HepG2 (cell line): ENCODE measurements around the gene ATRN. TPM values are rescaled to one million over a fixed set of nuclear protein-coding genes. Genes with fewer than 3 reads are reported as not detected.

Experiments
- AKAP8 ChIP-seq: sonication (generic); formaldehyde crosslinking; IDR thresholded peaks from 2 replicates; pipeline ENCODE4 v1.5.1; 2020; ENCODE audit warnings: mild to moderate bottlenecking, missing genetic modification reagents
- FOXM1 ChIP-seq: sonication (generic); formaldehyde crosslinking; IDR thresholded peaks from 2 replicates; pipeline ENCODE4 v1.5.0; 2020; ENCODE audit warnings: missing genetic modification reagents
- GFI1 ChIP-seq: sonication (generic); formaldehyde crosslinking; IDR thresholded peaks from 2 replicates; pipeline ENCODE4 v1.5.0; 2020; ENCODE audit warnings: missing genetic modification reagents, mild to moderate bottlenecking, borderline replicate concordance
- HOXA9 ChIP-seq: sonication (generic); formaldehyde crosslinking; IDR thresholded peaks from 2 replicates; pipeline ENCODE4 v1.8.1; 2022; ENCODE audit warnings: missing genetic modification reagents, mild to moderate bottlenecking, moderate library complexity, borderline replicate concordance
- MXI1 ChIP-seq: IDR thresholded peaks from 3 replicates; pipeline ENCODE4 v1.6.1; 2012; ENCODE audit warnings: low read depth, low read length, inconsistent platforms, borderline replicate concordance
- RAD51 ChIP-seq: fragments of 450-650 bp; IDR thresholded peaks from 2 replicates; pipeline ENCODE4 v1.6.1; 2016; ENCODE audit warnings: borderline replicate concordance
- SRY ChIP-seq: sonication (generic); formaldehyde crosslinking; IDR thresholded peaks from 2 replicates; pipeline ENCODE4 v1.8.0; 2022; ENCODE audit warnings: mild to moderate bottlenecking, missing genetic modification reagents
- TEAD2 ChIP-seq: sonication (generic); formaldehyde crosslinking; IDR thresholded peaks from 2 replicates; pipeline ENCODE4 v1.9.0; 2021; ENCODE audit warnings: missing genetic modification reagents
- ZNF318 ChIP-seq: sonication (generic); formaldehyde crosslinking; IDR thresholded peaks from 2 replicates; pipeline ENCODE4 v1.4.0; 2020; ENCODE audit warnings: mild to moderate bottlenecking, missing genetic modification reagents
- ZNF629 ChIP-seq: sonication (generic); formaldehyde crosslinking; conservative IDR thresholded peaks from 2 replicates; pipeline ENCODE4 v1.5.0; 2020; ENCODE audit warnings: missing genetic modification reagents
- ZNF883 ChIP-seq: sonication (generic); formaldehyde crosslinking; IDR thresholded peaks from 2 replicates; pipeline ENCODE4 v1.5.1; 2020; ENCODE audit warnings: mild to moderate bottlenecking, missing genetic modification reagents; ENCODE audit errors: not compliant biosample characterization
- ZSCAN9 ChIP-seq: IDR thresholded peaks from 2 replicates; pipeline ENCODE4 v1.6.1; 2016; ENCODE audit warnings: borderline replicate concordance
- polyA plus RNA-seq, 8 experiments: library from polyadenylated mRNA; depleted of rRNA in 3 of 8; stranded (reverse) in 7 of 8; unstranded in 1 of 8; fragments of >200 nt; fragmentation: Illumina TruSeq in 4 of 8; extraction: Trizol in 4 of 8; gene quantifications; 2 replicates each; pipeline versions ENCODE4 v1.2.1 to v1.2.3, GENCODE V29; 2011 to 2016; ENCODE audit warnings: low read depth in 4 of 8, missing spikeins in 1 of 8, mixed read lengths in 1 of 8; ENCODE audit not compliant: insufficient read depth in 1 of 8
- total RNA-seq, 5 experiments: library from RNA; depleted of rRNA; stranded (reverse); fragments of >200 nt; fragmentation: Illumina TruSeq; extraction: Trizol; gene quantifications; 2 replicates each; pipeline ENCODE4 v1.2.3, GENCODE V29; 2016; ENCODE audit warnings: low read depth in 1 of 5
- TF ChIP-seq, protein P1 (sequence below): sonication (generic); formaldehyde crosslinking; IDR thresholded peaks from 2 replicates; pipeline ENCODE4 v1.4.0; 2020; ENCODE audit warnings: missing genetic modification reagents, borderline replicate concordance

ATRN gene
- total and polyA plus RNA-seq, 2 of the 13 experiments (the other 11 are each of a cell fraction or from before 2014, with no cell fraction given), result 44.2 to 81.1 TPM

DNA sequence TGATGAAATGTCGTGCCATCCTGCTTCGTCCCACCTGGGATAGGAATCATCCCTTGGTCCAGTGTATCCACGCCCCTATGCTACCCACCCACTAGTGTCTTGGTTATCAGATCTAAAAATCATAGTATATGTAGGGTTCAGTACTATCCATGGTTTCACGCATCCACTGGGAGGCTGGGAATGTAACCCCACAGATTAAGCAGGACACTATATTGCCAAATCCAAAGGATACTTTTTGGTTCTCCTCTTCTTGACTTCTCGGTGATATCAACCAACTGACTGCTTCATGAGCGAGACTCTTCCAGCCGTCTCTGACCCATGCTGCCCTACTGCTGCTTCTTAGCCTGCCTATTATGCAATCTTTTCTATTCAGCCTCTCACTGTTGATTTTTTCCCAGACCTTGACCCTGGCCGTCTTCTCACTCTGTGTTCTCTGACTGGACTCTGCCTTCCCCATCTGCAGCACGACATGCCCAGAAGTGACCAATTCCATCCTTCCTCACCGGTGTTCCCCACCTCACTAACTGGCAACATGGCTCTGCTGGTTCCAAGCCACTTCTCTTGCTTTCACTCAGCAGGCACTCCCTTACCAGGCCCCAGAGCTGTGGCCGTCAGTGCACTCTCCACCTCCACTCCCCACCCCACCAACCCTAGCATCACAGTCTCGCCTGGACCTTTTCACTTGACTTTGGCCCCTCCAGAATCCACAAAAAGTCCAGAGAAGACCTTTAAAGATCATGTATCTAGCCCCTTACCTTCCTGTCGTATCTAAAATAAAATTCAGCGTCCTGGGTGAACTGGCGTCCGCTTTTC is 157.9 kb downstream of the ATRN start (continued):
- peak; percentile 64 for TF ChIP-seq ZNF883 (CRISPR knock-in tag)
- TF ChIP-seq RAD51, result no peak
- TF ChIP-seq ZNF318 (CRISPR knock-in tag), result 0 out of 2 replicates have a peak, but pooled peaks have one; percentile 55
- TF ChIP-seq MXI1, result no peak; the same call in 2 of the 3 replicates
- TF ChIP-seq ZNF629 (CRISPR knock-in tag), result peak; percentile 95
- TF ChIP-seq GFI1 (CRISPR knock-in tag), result no peak
- no peak for TF ChIP-seq TEAD2
- TF ChIP-seq, protein P1, sequence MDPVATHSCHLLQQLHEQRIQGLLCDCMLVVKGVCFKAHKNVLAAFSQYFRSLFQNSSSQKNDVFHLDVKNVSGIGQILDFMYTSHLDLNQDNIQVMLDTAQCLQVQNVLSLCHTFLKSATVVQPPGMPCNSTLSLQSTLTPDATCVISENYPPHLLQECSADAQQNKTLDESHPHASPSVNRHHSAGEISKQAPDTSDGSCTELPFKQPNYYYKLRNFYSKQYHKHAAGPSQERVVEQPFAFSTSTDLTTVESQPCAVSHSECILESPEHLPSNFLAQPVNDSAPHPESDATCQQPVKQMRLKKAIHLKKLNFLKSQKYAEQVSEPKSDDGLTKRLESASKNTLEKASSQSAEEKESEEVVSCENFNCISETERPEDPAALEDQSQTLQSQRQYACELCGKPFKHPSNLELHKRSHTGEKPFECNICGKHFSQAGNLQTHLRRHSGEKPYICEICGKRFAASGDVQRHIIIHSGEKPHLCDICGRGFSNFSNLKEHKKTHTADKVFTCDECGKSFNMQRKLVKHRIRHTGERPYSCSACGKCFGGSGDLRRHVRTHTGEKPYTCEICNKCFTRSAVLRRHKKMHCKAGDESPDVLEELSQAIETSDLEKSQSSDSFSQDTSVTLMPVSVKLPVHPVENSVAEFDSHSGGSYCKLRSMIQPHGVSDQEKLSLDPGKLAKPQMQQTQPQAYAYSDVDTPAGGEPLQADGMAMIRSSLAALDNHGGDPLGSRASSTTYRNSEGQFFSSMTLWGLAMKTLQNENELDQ (CRISPR knock-in tag), result no peak
- no peak for TF ChIP-seq AKAP8 (CRISPR knock-in tag)
- TF ChIP-seq HOXA9 (CRISPR knock-in tag), result no peak
- TF ChIP-seq ZSCAN9 (CRISPR knock-in tag), result 0 out of 2 replicates have a peak, but pooled peaks have one; percentile 73
- TF ChIP-seq FOXM1 (CRISPR knock-in tag), result no peak
- TF ChIP-seq SRY (CRISPR knock-in tag), result no peak
